Activated T-cell treated with anti-CD3 and anti-CD28 coated beads for 4 hours (primary cell): ENCODE data around the gene KRTAP12-1.
"Not testable (repeated sequence)": the region's sequence is repeated elsewhere in the genome, so short reads cannot be mapped to it uniquely, and the experiment has no call there.

ENCODE experiments used
- DNase-seq: peaks from one replicate; pipeline ENCODE4 v3.0.0-alpha.2; 2020

Gene KRTAP12-1

GRCh38 chr21:44664691-44665090, 17.3 kb downstream of the KRTAP12-1 start:
- DNase-seq: no peak

- not testable (repeated sequence) for DNase-seq
Observed at GRCh38 chr21:44661567-44661966, 20.4 kb downstream of the KRTAP12-1 start.

GRCh38 chr21:44658913-44659595, 22.9 kb downstream of the KRTAP12-1 start:
- no peak for DNase-seq

DNA sequence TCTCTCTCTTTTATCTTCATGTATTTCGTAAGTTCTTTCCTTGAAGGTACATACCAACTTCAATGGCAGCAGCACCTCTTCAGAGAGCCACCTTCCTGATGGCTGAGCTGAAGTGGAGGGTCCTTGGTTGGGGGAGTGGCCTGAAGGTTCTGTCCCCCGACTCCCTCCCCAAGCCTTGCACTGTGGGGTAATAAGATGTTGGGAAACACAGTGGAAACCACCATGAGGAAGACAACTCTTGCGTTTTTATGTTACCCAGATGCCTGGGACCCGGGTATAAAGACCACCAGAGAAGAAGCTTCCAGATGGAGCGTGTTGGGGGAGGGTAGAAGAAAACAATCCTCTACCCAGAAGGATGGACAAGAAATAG, 23.4 kb downstream of the KRTAP12-1 start:
- no peak for DNase-seq

DNA sequence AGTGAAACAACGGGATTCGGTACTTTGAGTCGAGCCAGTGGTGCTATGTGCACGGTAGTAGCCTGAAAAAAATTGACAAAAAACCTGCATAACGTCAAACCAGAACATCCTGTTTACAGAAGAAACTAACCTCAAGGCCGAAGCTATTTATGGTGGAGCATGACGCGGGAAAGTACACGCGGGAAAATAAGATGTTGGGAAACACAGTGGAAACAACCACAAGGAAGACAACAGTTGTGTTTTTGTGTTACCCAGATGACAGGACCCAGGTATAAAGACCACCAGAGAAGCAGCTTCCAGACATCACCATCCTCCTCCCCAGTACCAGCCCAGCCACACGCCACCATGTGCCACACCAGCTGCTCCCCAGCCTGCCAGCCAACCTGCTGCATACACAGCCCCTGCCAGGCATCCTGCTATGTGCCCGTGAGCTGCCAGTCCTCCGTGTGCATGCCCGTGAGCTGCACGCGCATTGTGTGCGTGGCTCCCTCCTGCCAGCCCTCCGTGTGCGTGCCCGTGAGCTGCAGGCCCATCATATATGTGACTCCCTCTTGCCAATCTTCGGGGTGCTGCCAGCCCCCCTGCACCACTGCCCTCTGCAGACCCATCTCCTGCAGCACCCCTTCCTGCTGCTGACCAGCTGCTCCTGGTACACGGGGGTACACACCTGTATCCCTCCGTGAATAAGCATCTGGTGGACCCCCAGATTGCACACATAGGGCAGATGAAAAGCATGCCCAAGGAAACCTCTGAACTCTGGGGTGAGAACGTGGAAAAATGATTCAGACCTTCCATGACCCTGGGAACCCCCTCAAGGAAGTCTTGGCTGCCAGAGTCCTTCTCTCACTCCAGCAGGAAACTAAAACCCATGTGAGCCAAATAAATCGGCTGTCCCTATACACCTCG, 24.1 kb downstream of the KRTAP12-1 start, which contains the start of gene KRTAP12-3:
Gene KRTAP12-3 (plus strand): TSS at position 298 of the 906 bp plus-strand sequence. CDS start 48 bp downstream, at position 346.
- no peak for DNase-seq

GRCh38 chr21:44656868-44657267, 25.1 kb downstream of the KRTAP12-1 start:
- no peak for DNase-seq

DNA sequence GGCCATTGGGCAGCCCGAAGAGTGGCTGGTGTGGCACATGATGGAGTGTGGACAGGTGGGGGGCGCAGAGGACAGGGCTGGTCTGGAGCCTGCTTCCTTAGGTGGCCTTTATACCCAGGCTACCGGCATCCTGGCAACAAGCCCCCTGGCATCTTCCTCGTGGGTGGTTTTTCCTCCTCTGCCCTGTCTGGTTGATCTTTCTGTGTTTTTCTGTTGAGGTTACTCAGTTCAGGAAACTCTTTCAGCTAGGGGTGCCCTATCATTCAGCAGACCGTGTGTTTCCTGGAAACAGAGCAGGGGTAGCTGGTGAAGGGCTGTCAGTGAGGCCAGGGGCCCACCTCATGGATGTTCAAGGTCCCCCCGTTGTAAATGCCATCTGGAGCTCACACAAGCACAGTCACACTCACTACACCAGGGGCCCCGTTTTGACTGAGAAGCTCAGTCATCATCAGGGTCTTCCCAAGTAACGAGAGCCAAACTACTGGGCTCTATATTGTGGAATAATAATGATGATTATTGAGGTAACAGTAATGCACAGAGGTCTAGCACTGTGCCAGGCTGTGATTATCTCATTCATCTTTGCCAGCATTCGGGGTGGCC, 27.3 kb downstream of the KRTAP12-1 start, which contains the start of gene KRTAP12-4:
Gene KRTAP12-4 (minus strand): TSS at position 84 of the 600 bp plus-strand sequence. CDS start 45 bp downstream, at position 39.
- DNase-seq: no peak

DNA sequence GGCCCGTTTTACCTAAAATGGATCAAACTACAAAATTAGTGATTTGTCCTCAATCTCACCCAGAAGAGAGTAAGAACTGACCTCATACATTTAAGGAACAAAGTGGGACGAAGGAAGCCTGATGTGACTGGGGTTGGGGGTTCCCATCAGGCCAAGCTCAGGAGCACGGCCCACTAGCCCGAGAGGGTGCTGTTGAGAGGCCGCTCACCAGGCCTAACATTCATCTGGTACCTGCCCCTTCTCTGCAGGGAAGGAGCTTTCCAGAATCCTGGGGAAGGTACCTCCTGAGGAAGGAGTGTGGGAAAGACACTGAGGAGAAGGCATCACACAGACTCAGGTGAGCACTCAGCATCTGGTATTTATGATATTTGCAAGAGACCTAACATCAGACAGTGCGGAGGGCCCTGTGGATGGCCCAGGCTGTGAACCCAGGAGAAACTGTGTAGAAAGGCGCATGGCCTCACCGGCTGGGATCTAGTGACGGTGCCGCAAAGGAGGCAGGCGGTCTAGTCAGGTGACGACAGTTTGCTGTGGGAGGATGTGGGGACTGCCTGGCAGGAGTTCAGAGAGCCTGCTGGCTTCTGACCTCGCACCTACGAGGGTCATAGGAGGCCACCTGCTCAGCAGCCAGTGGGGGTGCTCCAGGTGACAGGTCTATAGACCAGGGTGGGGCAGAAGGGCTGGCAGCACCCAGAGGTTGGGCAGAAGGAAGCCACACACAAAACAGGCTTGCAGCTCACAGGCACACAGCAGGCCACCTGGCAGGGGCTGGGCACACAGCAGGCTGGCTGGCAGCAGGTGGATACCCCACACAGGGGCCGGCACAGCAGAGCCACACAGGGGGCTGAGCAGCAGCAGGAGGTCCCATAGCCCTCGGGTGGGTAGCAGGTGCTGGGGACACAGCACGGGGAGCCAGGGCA, 28.0 kb downstream of the KRTAP12-1 start:
- DNase-seq: no peak

- DNase-seq: no peak
Observed at GRCh38 chr21:44653123-44653522, 28.8 kb downstream of the KRTAP12-1 start.

DNA sequence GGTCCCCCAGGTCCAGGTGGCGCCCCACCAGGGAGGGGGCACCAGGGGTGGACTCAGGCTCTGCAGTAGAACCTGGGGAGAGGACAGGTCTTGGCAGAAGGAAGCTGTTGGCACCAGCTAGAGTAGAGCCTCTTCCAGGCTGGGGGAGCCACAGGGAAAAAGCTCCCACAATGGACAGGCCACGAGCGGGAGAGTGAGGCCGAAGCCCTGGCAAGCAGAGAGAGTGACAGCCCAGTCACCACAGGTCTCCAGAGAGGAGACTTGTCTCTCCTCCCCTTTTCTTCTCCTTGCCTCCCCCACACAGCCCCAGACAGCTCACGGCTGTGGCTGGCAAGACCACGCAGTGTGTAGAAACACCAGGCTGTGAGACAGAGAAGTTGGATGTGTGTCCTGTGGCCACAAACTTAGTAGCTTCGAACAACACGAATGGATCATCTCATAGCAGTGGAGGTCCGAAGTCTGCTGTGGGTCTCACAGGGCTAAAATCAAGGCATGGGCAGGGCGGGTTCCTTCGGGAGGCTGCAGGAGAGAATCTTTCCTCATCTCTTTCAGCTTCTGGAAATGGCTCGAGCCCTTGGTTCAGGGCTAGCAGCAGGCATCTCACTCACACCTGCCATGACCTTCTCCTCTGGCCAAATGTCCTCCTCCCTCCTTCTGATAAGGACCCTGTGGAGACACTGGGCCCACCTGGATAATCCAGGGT, 30.8 kb downstream of the KRTAP12-1 start:
- DNase-seq: no peak

DNA sequence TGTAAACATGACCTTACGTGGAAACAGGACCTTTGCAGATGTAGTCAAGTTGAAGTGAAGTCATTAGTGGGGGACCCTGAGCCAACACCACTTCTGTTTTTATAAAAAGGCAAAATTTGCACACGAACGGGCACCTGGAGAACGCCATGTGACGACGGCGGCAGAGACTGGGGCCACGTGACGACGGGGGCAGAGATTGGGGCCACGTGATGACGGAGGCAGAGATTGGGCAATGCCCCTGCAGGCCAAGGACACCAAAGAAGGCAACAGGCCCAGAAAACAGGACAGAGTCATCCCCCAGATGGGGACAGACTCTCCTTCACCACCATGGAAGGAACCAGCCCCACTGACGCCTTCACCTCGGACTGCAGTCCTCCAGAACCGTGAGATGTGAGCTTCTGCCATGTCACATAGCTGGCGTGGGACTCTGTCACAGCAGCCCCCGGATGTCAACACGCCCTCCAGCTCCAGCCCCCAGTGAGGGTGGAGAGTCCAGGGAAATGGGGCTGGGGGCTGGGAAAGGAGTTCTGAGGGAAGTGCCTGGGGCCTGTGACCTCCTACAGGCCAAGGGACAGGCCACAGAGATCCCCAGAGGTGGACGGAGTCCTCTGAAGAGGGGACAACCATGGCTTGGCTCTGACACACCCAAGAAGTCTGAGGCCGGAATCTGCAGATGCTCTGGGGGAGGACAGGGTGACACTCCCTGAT, 31.5 kb downstream of the KRTAP12-1 start:
- no peak for DNase-seq

DNA sequence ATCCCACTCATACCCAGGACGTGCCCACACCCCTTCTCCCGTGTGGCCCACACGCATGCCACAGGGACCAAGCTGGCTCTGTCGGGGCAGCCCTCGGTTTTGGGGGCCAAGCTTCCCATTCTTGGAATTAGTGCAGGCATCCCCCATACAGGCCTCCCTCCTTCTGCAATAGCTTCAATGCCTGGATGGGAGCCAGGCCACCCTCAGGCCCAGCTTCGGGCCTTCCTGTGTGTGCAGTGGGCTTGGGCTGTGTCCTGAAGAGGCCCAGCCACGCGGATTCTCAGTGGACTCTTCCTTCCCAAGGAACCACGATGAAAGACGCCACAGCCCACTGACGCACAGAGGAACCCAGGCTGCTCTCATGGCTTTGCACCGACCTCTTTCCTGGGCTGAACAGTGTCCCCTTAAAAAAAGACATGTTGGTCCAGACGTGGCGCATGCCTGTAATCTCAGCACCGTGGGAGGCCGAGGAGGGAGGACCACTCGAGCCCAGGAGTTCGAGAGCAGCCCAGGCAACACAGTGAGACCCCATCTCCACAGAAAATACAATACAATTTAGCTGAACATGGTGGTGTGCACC, 32.4 kb downstream of the KRTAP12-1 start:
- no peak for DNase-seq

GRCh38 chr21:44648557-44649311, 33.2 kb downstream of the KRTAP12-1 start:
- DNase-seq: no peak

DNA sequence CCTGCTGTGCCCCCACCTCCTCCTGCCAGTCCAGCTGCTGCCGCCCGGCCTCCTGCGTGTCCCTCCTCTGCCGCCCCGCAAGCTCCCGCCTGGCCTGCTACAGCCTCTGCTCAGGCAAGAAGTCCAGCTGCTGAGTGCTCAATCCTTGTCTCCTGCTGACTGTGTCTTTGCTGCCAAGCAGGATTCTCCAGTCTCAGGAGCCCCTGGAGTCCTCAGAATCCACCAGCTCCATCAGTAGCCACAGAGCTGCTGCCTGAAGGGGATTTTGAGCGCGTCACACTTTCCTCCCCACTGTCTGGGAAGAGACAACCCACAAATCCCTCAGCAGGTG, 34.8 kb downstream of the KRTAP12-1 start:
- no peak for DNase-seq

DNA sequence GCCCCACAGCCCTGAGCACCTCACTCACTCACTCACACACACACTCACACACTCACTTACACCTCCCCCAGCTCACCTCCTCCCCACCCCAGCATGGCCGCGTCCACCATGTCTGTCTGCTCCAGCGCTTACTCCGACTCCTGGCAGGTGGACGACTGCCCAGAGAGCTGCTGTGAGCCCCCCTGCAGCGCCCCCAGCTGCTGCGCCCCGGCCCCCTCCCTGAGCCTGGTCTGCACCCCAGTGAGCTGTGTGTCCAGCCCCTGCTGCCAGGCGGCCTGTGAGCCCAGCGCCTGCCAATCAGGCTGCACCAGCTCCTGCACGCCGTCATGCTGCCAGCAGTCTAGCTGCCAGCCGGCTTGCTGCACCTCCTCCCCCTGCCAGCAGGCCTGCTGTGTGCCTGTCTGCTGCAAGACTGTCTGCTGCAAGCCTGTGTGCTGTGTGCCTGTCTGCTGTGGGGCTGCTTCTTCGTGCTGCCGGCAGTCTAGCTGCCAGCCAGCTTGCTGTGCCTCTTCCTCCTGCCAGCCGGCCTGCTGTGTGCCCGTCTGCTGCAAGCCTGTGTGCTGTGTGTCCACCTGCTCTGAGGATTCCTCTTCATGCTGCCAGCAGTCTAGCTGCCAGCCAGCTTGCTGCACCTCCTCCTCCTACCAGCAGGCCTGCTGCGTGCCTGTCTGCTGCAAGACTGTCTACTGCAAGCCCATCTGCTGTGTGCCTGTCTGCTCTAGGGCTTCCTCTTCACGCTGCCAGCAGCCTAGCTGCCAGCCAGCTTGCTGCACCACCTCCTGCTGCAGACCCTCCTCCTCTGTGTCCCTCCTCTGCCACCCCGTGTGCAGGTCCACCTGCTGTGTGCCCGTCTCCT, 35.4 kb downstream of the KRTAP12-1 start, which contains the start of gene KRTAP10-11:
Gene KRTAP10-11 (plus strand): TSS at position 49 of the 856 bp plus-strand sequence. CDS start 45 bp downstream, at position 94.
- DNase-seq: not testable (repeated sequence)

DNA sequence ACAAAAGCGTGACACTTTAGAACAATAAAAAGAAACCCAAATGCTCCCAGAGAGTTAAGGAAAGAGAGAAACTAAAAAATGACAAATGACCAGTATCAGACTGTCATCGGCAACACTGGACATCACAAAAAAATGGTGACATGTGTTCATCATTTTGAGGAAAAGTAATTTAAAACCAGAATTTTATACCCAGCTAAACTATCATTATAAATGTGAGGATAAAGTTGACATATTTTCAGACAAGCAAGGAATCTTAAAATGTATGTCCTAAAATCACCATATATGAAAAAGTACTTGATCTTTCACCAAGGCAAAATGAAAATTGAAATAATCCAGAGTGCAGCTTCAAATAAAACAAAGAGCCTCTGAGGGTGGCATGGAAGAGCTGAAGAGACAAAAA, 37.1 kb downstream of the KRTAP12-1 start:
- no peak for DNase-seq

DNA sequence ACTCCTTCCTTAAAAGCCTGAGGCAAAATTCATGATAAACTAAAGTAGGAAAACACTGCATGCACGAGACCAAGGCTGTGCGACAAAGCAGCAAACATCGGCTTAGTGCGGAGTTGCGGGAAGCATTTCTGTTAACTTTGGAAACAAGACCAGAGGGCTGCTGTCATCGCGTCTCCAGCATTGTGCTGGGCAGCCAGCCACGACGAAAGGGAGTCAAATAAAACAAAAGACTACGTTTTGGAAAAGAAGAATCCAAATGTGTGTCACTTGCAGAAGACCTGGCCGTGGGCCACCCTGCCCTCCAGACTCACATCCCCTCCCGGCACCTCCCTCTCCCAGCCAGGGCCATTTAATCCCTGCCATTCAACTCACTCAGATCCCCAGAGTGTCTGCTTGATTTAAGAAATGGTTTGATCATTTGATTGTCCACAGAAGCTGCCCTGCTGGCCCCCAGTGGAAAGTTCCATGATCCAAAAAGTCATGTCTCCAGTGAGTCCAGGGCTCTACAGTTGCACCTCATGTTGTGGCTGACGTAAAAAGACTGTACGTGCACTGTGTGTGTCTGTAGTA, 38.1 kb downstream of the KRTAP12-1 start:
- DNase-seq: no peak

DNA sequence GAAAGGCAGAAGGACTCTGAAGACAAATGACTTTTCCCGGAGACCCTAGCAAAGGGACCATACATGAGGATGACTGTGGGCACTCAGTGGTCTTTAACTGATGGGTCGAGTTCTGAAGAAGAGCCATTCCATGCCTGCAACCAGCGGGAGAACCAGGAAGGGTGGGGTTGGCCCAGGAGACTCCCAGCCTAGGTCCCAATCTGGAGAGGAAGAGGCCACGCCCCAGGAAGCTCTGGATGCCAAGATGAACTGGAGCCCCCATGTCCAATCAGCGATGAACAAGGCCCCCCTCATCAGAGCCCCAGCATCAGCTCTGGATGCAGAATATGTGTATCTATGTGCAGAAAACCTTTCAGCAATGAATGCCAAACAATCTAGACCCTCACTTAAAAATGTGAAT, 41.2 kb downstream of the KRTAP12-1 start:
- DNase-seq: no peak

DNA sequence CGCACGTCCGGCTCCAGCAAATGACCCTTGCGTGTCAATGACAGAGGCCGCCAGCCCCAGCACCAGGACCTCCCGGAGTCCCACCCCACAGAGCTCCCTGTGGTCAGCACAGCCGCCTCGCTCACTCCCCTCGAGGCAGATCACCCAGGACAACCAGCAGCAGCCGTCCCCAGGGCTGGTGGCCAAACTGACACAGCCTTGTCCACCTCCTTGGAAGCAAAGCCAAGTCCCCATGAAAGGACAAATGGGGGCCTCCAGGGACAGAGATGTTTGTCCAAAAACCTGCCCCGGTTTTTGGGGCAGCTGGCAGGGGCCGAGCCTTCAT, 42.7 kb downstream of the KRTAP12-1 start:
- DNase-seq: no peak
